HCT116 (cell line): ENCODE measurements around the gene ACYP2. TPM values are rescaled to one million over a fixed set of nuclear protein-coding genes. Genes with fewer than 3 reads are reported as not detected.

ENCODE experiments used
- ATAC-seq: fragments of 200-7000 bp; cut with Tn5 transposase; 2 replicates; pipeline ENCODE4 v1.9.1; 2020; ENCODE audit warnings: mild to moderate bottlenecking, moderate library complexity
- BruUV-seq: library from RNA; stranded (reverse); fragments of 400-500 nt; replicated peaks from 2 replicates; lab custom pipeline; 2021; lab: Mats Ljungman, UMichigan
- CTCF ChIA-PET: fragments of 300-600 bp; sonication (Branson Sonifier 250); formaldehyde crosslinking; loops from one replicate; lab custom pipeline; 2021; ENCODE audit warnings: antibody characterized with exemption; lab: Charles Lee
- POLR2A ChIA-PET: fragments of 300-600, 350-600 bp; sonication (Branson Sonifier 250); formaldehyde crosslinking; loops from one replicate; lab custom pipeline; 2021; ENCODE audit warnings: antibody characterized with exemption; lab: Charles Lee
- RAD21 ChIA-PET, 2 experiments: fragments of 300-600 bp; sonication (Branson Sonifier 250); formaldehyde crosslinking; loops; one replicate each; lab custom pipeline; 2023; ENCODE audit warnings: low total read pairs in 2 of 2; ENCODE audit not compliant: uncharacterized antibody in 2 of 2, unreplicated experiment in 2 of 2, low non-redundant PET in 1 of 2; lab: Charles Lee
- DNase-seq: peaks from one replicate; pipeline ENCODE4 v3.0.0-alpha.2; 2010; ENCODE audit warnings: low read depth, low spot score
- H2AFZ ChIP-seq: fragments of 200-600 bp; shearing (Covaris generic), sonication (generic); 2 replicates; pipeline ENCODE4 v1.6.1; 2017; ENCODE audit warnings: low read depth, mixed run types, mixed read lengths, antibody characterized with exemption, low read length; ENCODE audit not compliant: poor library complexity, severe bottlenecking
- H3K27ac ChIP-seq: 2 replicates; pipeline ENCODE4 v1.5.1; 2012; ENCODE audit warnings: low read depth, low read length
- H3K27me3 ChIP-seq: fragments of 200-600 bp; sonication (generic); 2 replicates; pipeline ENCODE4 v1.6.1; 2016; ENCODE audit warnings: mixed run types, low read length, mixed read lengths; ENCODE audit not compliant: insufficient read depth
- H3K36me3 ChIP-seq, 2 experiments: fragments of 200-500 bp in 1 of 2; fragments of 200-600 bp in 1 of 2; sonication (Bioruptor generic) in 1 of 2; sonication (generic) in 1 of 2; 2 replicates each; pipeline versions ENCODE4 v1.5.1 to v1.6.1; 2014 to 2016; ENCODE audit warnings: low read length in 2 of 2, inconsistent platforms in 1 of 2, mixed read lengths in 1 of 2, mixed run types in 1 of 2; ENCODE audit not compliant: insufficient read depth in 2 of 2, control insufficient read depth in 1 of 2
- H3K4me1 ChIP-seq, 2 experiments: fragments of 200-600 bp in 1 of 2; sonication (generic) in 1 of 2; 2 replicates each; pipeline versions ENCODE4 v1.5.1 to v1.6.1; 2012 to 2017; ENCODE audit warnings: low read length in 2 of 2, inconsistent platforms in 1 of 2, mild to moderate bottlenecking in 1 of 2, mixed read lengths in 1 of 2, mixed run types in 1 of 2, moderate library complexity in 1 of 2; ENCODE audit not compliant: insufficient read depth in 2 of 2, control insufficient read depth in 1 of 2
- H3K4me2 ChIP-seq: fragments of 200-600 bp; sonication (generic); 2 replicates; pipeline ENCODE4 v1.6.1; 2017; ENCODE audit warnings: mixed run types, low read length, mixed read lengths
- H3K4me3 ChIP-seq, 2 experiments: fragments of 200-600 bp in 1 of 2; sonication (generic) in 1 of 2; replicated peaks in 1 of 2; 2 replicates each; pipeline ENCODE4 v1.5.1; 2011 to 2016; ENCODE audit warnings: low read length in 2 of 2, control low read depth in 1 of 2, low read depth in 1 of 2, mild to moderate bottlenecking in 1 of 2, mixed read lengths in 1 of 2, mixed run types in 1 of 2
- H3K79me2 ChIP-seq: fragments of 200-600 bp; sonication (generic); 2 replicates; pipeline ENCODE4 v1.6.1; 2017; ENCODE audit warnings: mild to moderate bottlenecking, mixed run types, low read length, moderate library complexity, mixed read lengths; ENCODE audit not compliant: insufficient read depth
- H3K9ac ChIP-seq: fragments of 200-600 bp; sonication (generic); 2 replicates; pipeline ENCODE4 v1.6.1; 2016; ENCODE audit warnings: low read length, mixed read lengths
- H3K9me2 ChIP-seq: fragments of 200-600 bp; sonication (generic), shearing (Covaris generic); 2 replicates; pipeline ENCODE4 v1.6.1; 2017; ENCODE audit warnings: mixed run types, mild to moderate bottlenecking, moderate library complexity; ENCODE audit not compliant: insufficient read depth
- H3K9me3 ChIP-seq, 2 experiments: fragments of 200-500 bp in 1 of 2; fragments of 200-600 bp in 1 of 2; sonication (Bioruptor generic) in 1 of 2; sonication (generic) in 1 of 2; 2 replicates each; pipeline ENCODE4 v1.6.1; 2014 to 2017; ENCODE audit warnings: low read length in 2 of 2, mixed read lengths in 2 of 2, inconsistent platforms in 1 of 2, low read depth in 1 of 2, mild to moderate bottlenecking in 1 of 2, mixed run types in 1 of 2, moderate library complexity in 1 of 2; ENCODE audit not compliant: control insufficient read depth in 1 of 2, insufficient read depth in 1 of 2
- H4K20me1 ChIP-seq: fragments of 200-600 bp; sonication (generic), shearing (Covaris generic); 2 replicates; pipeline ENCODE4 v1.6.1; 2017; ENCODE audit warnings: mixed run types, mild to moderate bottlenecking, moderate library complexity; ENCODE audit not compliant: insufficient read depth
- CBX3 ChIP-seq: IDR thresholded peaks from 2 replicates; pipeline ENCODE4 v1.6.1; 2012; ENCODE audit warnings: low read depth
- CEBPB ChIP-seq: IDR thresholded peaks from 2 replicates; pipeline ENCODE4 v1.6.1; 2012; ENCODE audit warnings: low read depth
- EGR1 ChIP-seq: IDR thresholded peaks from 2 replicates; pipeline ENCODE4 v1.6.1; 2012; ENCODE audit warnings: low read depth
- ELF1 ChIP-seq: IDR thresholded peaks from 2 replicates; pipeline ENCODE4 v1.6.1; 2012; ENCODE audit warnings: low read depth, borderline replicate concordance
- EZH2phosphoT487 ChIP-seq: fragments of 200-600 bp; IDR thresholded peaks from 2 replicates; pipeline ENCODE4 v1.6.1; 2018; ENCODE audit warnings: antibody characterized with exemption, borderline replicate concordance
- FOSL1 ChIP-seq: IDR thresholded peaks from 2 replicates; pipeline ENCODE4 v1.6.1; 2012; ENCODE audit warnings: low read depth
- POLR2A ChIP-seq: IDR thresholded peaks from 2 replicates; pipeline ENCODE4 v1.7.0; 2011; ENCODE audit warnings: borderline replicate concordance; ENCODE audit not compliant: insufficient read depth, insufficient read length; ENCODE audit errors: extremely low read depth
- POLR2AphosphoS5 ChIP-seq: IDR thresholded peaks from 2 replicates; pipeline ENCODE4 v1.6.1; 2011; ENCODE audit warnings: mild to moderate bottlenecking, low read depth, low read length, moderate library complexity
- RAD21 ChIP-seq: IDR thresholded peaks from 2 replicates; pipeline ENCODE4 v1.6.1; 2012; ENCODE audit warnings: low read depth, mild to moderate bottlenecking
- SIN3A ChIP-seq: IDR thresholded peaks from 2 replicates; pipeline ENCODE4 v1.6.1; 2012; ENCODE audit warnings: low read depth
- SP1 ChIP-seq: IDR thresholded peaks from 2 replicates; pipeline ENCODE4 v1.6.1; 2012; ENCODE audit warnings: low read depth
- SRF ChIP-seq: IDR thresholded peaks from 2 replicates; pipeline ENCODE4 v1.6.1; 2012; ENCODE audit warnings: low read depth
- YY1 ChIP-seq: IDR thresholded peaks from 2 replicates; pipeline ENCODE4 v1.6.1; 2011; ENCODE audit warnings: low read length, low read depth, moderate library complexity, mild to moderate bottlenecking; ENCODE audit not compliant: insufficient replicate concordance; ENCODE audit errors: extremely low read depth
- ZFX ChIP-seq: fragments of 450-650 bp; IDR thresholded peaks from 2 replicates; pipeline ENCODE4 v1.6.1; 2017
- ZNF274 ChIP-seq: fragments of 200-500 bp; sonication (Bioruptor generic); IDR thresholded peaks from 2 replicates; pipeline ENCODE4 v1.6.1; 2014; ENCODE audit warnings: mild to moderate bottlenecking, low read depth, low read length, inconsistent platforms
- intact Hi-C: fragments of 100-400 bp; cut with micrococcal nuclease; formaldehyde crosslinking; loops from 2 replicates; pipeline ENCODE4 v1.10.0; 2022
- total RNA-seq: library from RNA; stranded (reverse); gene quantifications from one replicate; pipeline ENCODE4 v1.2.1, GENCODE V29; 2021; ENCODE audit not compliant: unreplicated experiment
- TF ChIP-seq, protein P1 (sequence below), 3 experiments: fragments of 200-600 bp in 1 of 3; sonication (generic) in 1 of 3; IDR thresholded peaks in 2 of 3; conservative IDR thresholded peaks in 1 of 3; 2 replicates each; pipeline ENCODE4 v1.5.1; 2012 to 2017; ENCODE audit warnings: low read depth in 2 of 3, low read length in 2 of 3, antibody characterized with exemption in 1 of 3, borderline replicate concordance in 1 of 3, control low read depth in 1 of 3, mild to moderate bottlenecking in 1 of 3, mixed read lengths in 1 of 3, mixed run types in 1 of 3, moderate library complexity in 1 of 3; ENCODE audit not compliant: insufficient read depth in 1 of 3
- TF ChIP-seq, protein P2 (sequence below): IDR thresholded peaks from 2 replicates; pipeline ENCODE4 v1.6.1; 2012
- TF ChIP-seq, protein P3 (sequence below): IDR thresholded peaks from 2 replicates; pipeline ENCODE4 v1.6.1; 2012
- TF ChIP-seq, protein P4 (sequence below): IDR thresholded peaks from 2 replicates; pipeline ENCODE4 v1.6.1; 2012; ENCODE audit warnings: low read depth

Gene ACYP2
- total RNA-seq, 1 experiment from 2014 or later = 9.4 TPM

DNA sequence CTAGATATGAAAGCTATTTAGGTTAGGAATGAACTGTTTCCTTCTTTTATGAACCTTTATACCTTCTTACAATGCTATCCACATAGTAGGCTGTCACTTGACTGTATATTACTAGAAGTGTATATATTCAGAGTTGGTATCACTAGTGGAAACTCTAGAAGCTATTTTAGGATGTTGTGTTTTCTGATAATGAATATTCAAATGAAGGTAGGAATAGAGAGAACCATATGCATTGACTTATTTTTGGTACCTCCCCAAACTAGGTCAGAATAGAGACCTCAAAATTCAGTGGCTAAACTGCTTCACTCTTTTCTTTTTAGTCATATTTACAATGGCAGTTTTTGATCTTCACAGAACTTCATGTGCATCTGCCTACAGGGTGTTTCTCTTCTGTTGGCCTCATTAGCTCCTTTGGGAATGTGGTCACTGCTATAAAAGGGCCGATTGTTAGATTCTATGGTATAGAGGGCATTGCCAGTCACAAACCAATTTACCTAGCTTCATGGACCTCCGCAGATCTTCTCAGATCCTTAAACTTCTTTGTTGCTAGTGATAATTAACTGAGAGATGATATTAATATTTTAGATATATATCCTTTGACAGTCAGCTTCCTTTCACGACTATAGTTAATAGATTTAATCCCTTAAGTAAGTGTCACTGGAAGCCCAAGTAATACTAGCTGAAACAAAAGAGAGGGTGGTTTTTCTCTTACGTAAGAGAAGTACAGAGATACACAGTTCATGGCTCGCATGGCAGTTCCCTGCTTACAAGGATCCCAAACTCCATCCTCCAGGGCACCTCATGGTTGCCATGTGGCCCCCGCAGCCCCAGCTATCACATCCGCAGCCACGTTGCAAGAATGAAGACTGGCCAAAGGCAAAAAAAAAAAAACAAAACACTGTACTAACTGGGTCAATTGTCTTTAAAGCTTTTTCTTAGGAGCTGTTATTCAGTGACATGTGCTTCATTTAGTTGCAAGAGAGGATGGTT is 79.6 kb downstream of the ACYP2 start:
- no peaks in the 10 kb centered on the region for H3K9me3 ChIP-seq
- no TSS peak for BruUV-seq
- ChIA-PET CTCF (interaction anchor here (0.7 to 0.9 kb wide), 3 partner anchors 10 to 15 kb away, joined by 3 read pairs; no protein-coding TSS in a partner anchor), RAD21 (no interaction called here), POLR2A (no interaction called here)
- no peaks in the 10 kb centered on the region for H3K36me3 ChIP-seq
- no peak overlapping the region for H3K27ac ChIP-seq
- no peaks in the 10 kb centered on the region for H4K20me1 ChIP-seq
- H2AFZ ChIP-seq = no peak overlapping the region
- H3K4me2 ChIP-seq = no peak overlapping the region
- no peaks in the 10 kb centered on the region for H3K27me3 ChIP-seq
- no peaks in the 10 kb centered on the region for H3K4me1 ChIP-seq
- TF ChIP-seq ZNF274 = no peak
- no peak for TF ChIP-seq ZFX
- TF ChIP-seq, protein P1, sequence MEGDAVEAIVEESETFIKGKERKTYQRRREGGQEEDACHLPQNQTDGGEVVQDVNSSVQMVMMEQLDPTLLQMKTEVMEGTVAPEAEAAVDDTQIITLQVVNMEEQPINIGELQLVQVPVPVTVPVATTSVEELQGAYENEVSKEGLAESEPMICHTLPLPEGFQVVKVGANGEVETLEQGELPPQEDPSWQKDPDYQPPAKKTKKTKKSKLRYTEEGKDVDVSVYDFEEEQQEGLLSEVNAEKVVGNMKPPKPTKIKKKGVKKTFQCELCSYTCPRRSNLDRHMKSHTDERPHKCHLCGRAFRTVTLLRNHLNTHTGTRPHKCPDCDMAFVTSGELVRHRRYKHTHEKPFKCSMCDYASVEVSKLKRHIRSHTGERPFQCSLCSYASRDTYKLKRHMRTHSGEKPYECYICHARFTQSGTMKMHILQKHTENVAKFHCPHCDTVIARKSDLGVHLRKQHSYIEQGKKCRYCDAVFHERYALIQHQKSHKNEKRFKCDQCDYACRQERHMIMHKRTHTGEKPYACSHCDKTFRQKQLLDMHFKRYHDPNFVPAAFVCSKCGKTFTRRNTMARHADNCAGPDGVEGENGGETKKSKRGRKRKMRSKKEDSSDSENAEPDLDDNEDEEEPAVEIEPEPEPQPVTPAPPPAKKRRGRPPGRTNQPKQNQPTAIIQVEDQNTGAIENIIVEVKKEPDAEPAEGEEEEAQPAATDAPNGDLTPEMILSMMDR (IDR thresholded peaks at IDR 0.05 in 2 of 3, conservative IDR thresholded peaks at IDR 0.05 in 1 of 3; ENCODE audit: borderline replicate concordance in 1 of 3, insufficient read depth in 1 of 3, low read depth in 2 of 3, low read length in 2 of 3) = no peak
- no peak for TF ChIP-seq EZH2phosphoT487
- no peak for TF ChIP-seq CBX3
- TF ChIP-seq CEBPB = no peak
- TF ChIP-seq YY1 = no peak
- TF ChIP-seq, protein P2, sequence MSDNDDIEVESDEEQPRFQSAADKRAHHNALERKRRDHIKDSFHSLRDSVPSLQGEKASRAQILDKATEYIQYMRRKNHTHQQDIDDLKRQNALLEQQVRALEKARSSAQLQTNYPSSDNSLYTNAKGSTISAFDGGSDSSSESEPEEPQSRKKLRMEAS = no peak
- TF ChIP-seq EGR1 = no peak
- TF ChIP-seq FOSL1 = no peak
- TF ChIP-seq, protein P3, sequence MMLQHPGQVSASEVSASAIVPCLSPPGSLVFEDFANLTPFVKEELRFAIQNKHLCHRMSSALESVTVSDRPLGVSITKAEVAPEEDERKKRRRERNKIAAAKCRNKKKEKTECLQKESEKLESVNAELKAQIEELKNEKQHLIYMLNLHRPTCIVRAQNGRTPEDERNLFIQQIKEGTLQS = no peak
- TF ChIP-seq, protein P4, sequence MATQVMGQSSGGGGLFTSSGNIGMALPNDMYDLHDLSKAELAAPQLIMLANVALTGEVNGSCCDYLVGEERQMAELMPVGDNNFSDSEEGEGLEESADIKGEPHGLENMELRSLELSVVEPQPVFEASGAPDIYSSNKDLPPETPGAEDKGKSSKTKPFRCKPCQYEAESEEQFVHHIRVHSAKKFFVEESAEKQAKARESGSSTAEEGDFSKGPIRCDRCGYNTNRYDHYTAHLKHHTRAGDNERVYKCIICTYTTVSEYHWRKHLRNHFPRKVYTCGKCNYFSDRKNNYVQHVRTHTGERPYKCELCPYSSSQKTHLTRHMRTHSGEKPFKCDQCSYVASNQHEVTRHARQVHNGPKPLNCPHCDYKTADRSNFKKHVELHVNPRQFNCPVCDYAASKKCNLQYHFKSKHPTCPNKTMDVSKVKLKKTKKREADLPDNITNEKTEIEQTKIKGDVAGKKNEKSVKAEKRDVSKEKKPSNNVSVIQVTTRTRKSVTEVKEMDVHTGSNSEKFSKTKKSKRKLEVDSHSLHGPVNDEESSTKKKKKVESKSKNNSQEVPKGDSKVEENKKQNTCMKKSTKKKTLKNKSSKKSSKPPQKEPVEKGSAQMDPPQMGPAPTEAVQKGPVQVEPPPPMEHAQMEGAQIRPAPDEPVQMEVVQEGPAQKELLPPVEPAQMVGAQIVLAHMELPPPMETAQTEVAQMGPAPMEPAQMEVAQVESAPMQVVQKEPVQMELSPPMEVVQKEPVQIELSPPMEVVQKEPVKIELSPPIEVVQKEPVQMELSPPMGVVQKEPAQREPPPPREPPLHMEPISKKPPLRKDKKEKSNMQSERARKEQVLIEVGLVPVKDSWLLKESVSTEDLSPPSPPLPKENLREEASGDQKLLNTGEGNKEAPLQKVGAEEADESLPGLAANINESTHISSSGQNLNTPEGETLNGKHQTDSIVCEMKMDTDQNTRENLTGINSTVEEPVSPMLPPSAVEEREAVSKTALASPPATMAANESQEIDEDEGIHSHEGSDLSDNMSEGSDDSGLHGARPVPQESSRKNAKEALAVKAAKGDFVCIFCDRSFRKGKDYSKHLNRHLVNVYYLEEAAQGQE = no peak
- no peak for TF ChIP-seq POLR2AphosphoS5
- no peak for TF ChIP-seq POLR2A
- TF ChIP-seq SIN3A = no peak
- no peak for TF ChIP-seq ELF1
- TF ChIP-seq SP1 = no peak
- TF ChIP-seq SRF = no peak
- TF ChIP-seq RAD21 = no peak
- TF ChIP-seq, all 23 proteins: peak for 0
- intact Hi-C loops = no loop called here
- Histone ChIP-seq H3K4me3 (no peak overlapping the region), H3K79me2 (no peaks in the 10 kb centered on the region), H3K9me2 (no peaks in the 10 kb centered on the region), H3K9ac (no peak overlapping the region)
- no peak for ATAC-seq
- DNase-seq = no peak
